ENCODE measurements around the gene CD300LF. TPM values are rescaled to one million over a fixed set of nuclear protein-coding genes. Genes with fewer than 3 reads are reported as not detected.
A peak's percentile ranks its signal among the peaks of the same experiment; 100 is the strongest.

The CD300LF gene
- total RNA-seq, 1 donor from 2014 or later = not detected

GRCh38 chr17:74746376-74746775 is 33.7 kb upstream of the CD300LF start:
- Mint-ChIP-seq H3K4me1 (ENCODE audit: unreplicated experiment) (peaks cover 56% of the 10 kb centered on the region), H3K36me3 (ENCODE audit: unreplicated experiment) (peaks cover 7% of the 10 kb centered on the region), H3K27me3 (ENCODE audit: unreplicated experiment) (peaks cover 2% of the 10 kb centered on the region), H3K27ac (ENCODE audit: unreplicated experiment) (no peak overlapping the region), H3K4me3 (ENCODE audit: unreplicated experiment) (no peak overlapping the region), H3K9me3 (ENCODE audit: unreplicated experiment) (no peaks in the 10 kb centered on the region)
- DNase-seq (ENCODE audit: extremely low spot score, unreplicated experiment) = no peak
- no peak for TF ChIP-seq CTCF (IDR thresholded peaks at IDR 0.05)

GRCh38 chr17:74745548-74746177 is 32.9 kb upstream of the CD300LF start:
- peaks cover 3% of the 10 kb centered on the region for H3K36me3 Mint-ChIP-seq (ENCODE audit: unreplicated experiment)
- no peak for TF ChIP-seq CTCF (IDR thresholded peaks at IDR 0.05)
- no peaks in the 10 kb centered on the region for H3K9me3 Mint-ChIP-seq (ENCODE audit: unreplicated experiment)
- peaks cover 49% of the 10 kb centered on the region for H3K4me1 Mint-ChIP-seq (ENCODE audit: unreplicated experiment)
- H3K27me3 Mint-ChIP-seq (ENCODE audit: unreplicated experiment) = peaks cover 2% of the 10 kb centered on the region
- H3K4me3 Mint-ChIP-seq (ENCODE audit: unreplicated experiment) = no peak overlapping the region
- no peak for DNase-seq (ENCODE audit: extremely low spot score, unreplicated experiment)
- H3K27ac Mint-ChIP-seq (ENCODE audit: unreplicated experiment) = no peak overlapping the region

- DNase-seq (ENCODE audit: extremely low spot score, unreplicated experiment) = peak; percentile 96
- Mint-ChIP-seq H3K4me3 (ENCODE audit: unreplicated experiment) (peak overlapping the region; percentile 33), H3K9me3 (ENCODE audit: unreplicated experiment) (no peaks in the 10 kb centered on the region), H3K27ac (ENCODE audit: unreplicated experiment) (no peak overlapping the region), H3K4me1 (ENCODE audit: unreplicated experiment) (peaks cover 43% of the 10 kb centered on the region), H3K36me3 (ENCODE audit: unreplicated experiment) (peaks cover 3% of the 10 kb centered on the region), H3K27me3 (ENCODE audit: unreplicated experiment) (peaks cover 2% of the 10 kb centered on the region)
- peak; percentile 100 for TF ChIP-seq CTCF (IDR thresholded peaks at IDR 0.05)
Measured at GRCh38 chr17:74744714-74745547, 32.2 kb upstream of the CD300LF start.

- Mint-ChIP-seq H3K4me1 (ENCODE audit: unreplicated experiment) (peaks cover 38% of the 10 kb centered on the region), H3K4me3 (ENCODE audit: unreplicated experiment) (no peak overlapping the region), H3K27ac (ENCODE audit: unreplicated experiment) (no peak overlapping the region), H3K36me3 (ENCODE audit: unreplicated experiment) (no peaks in the 10 kb centered on the region), H3K27me3 (ENCODE audit: unreplicated experiment) (peaks cover 2% of the 10 kb centered on the region), H3K9me3 (ENCODE audit: unreplicated experiment) (no peaks in the 10 kb centered on the region)
- TF ChIP-seq CTCF (IDR thresholded peaks at IDR 0.05) = no peak
- DNase-seq (ENCODE audit: extremely low spot score, unreplicated experiment) = no peak
Measured at GRCh38 chr17:74744349-74744713, 31.6 kb upstream of the CD300LF start.

- Mint-ChIP-seq H3K36me3 (ENCODE audit: unreplicated experiment) (no peaks in the 10 kb centered on the region), H3K4me3 (ENCODE audit: unreplicated experiment) (no peak overlapping the region), H3K4me1 (ENCODE audit: unreplicated experiment) (peaks cover 41% of the 10 kb centered on the region), H3K9me3 (ENCODE audit: unreplicated experiment) (no peaks in the 10 kb centered on the region), H3K27me3 (ENCODE audit: unreplicated experiment) (peaks cover 5% of the 10 kb centered on the region), H3K27ac (ENCODE audit: unreplicated experiment) (no peak overlapping the region)
- TF ChIP-seq CTCF (IDR thresholded peaks at IDR 0.05) = no peak
- no peak for DNase-seq (ENCODE audit: extremely low spot score, unreplicated experiment)
Measured at GRCh38 chr17:74743755-74744154, 31.0 kb upstream of the CD300LF start.

Measured in osteocyte (in vitro differentiated cells).